Stimulated activated CD4-positive, alpha-beta T cell treated with anti-CD3 and anti-CD28 coated beads, Interleukin-12 subunit alpha, Interleukin-12 subunit beta, amount 100 ng/mL, for 48 hours (primary cell): ENCODE measurements around the gene BABAM2.
"Not testable (repeated sequence)": the region's sequence is repeated elsewhere in the genome, so short reads cannot be mapped to it uniquely, and the experiment has no call there.

Experiments used
- DNase-seq, 3 donors: peaks; one replicate each; pipeline ENCODE4 v3.0.0-alpha.2; 2020; ENCODE audit warnings: low read depth in 2 of 3, low spot score in 1 of 3

BABAM2 gene

GRCh38 chr2:28366496-28367282 is 476.2 kb downstream of the BABAM2 start:
- peak in 1 of 3 donors; percentile 34 for DNase-seq

- no peak for DNase-seq
Measured at GRCh38 chr2:28367667-28368356, 477.3 kb downstream of the BABAM2 start.

- DNase-seq = no peak
Measured at GRCh38 chr2:28368357-28368798, 477.8 kb downstream of the BABAM2 start.

- DNase-seq = no peak
Measured at GRCh38 chr2:28369358-28369757, 478.8 kb downstream of the BABAM2 start.

- DNase-seq = no peak
Measured at GRCh38 chr2:28370354-28370753, 479.8 kb downstream of the BABAM2 start.

GRCh38 chr2:28371728-28372127 is 481.2 kb downstream of the BABAM2 start:
- not testable (repeated sequence) for DNase-seq

- no peak for DNase-seq
Measured at GRCh38 chr2:28373854-28374253, 483.3 kb downstream of the BABAM2 start.

- DNase-seq = no peak
Measured at GRCh38 chr2:28374331-28374730, 483.8 kb downstream of the BABAM2 start.

GRCh38 chr2:28375236-28375635 is 484.7 kb downstream of the BABAM2 start:
- DNase-seq = no peak

- DNase-seq = no peak
Measured at GRCh38 chr2:28375742-28376631, 485.5 kb downstream of the BABAM2 start.

- no peak for DNase-seq
Measured at GRCh38 chr2:28377195-28377816, 486.8 kb downstream of the BABAM2 start.

GRCh38 chr2:28377984-28378678 is 487.6 kb downstream of the BABAM2 start:
- DNase-seq = no peak

GRCh38 chr2:28378679-28379584 is 488.4 kb downstream of the BABAM2 start:
- DNase-seq = no peak

GRCh38 chr2:28380219-28380618 is 489.7 kb downstream of the BABAM2 start:
- DNase-seq = no peak

GRCh38 chr2:28381225-28382180 is 491.0 kb downstream of the BABAM2 start:
- no peak for DNase-seq

- no peak for DNase-seq
Measured at GRCh38 chr2:28382755-28383154, 492.2 kb downstream of the BABAM2 start.

- DNase-seq = no peak
Measured at GRCh38 chr2:28387082-28387960, 496.8 kb downstream of the BABAM2 start.
